ENCODE results near the gene MYCBP2. TPM values are rescaled to one million over a fixed set of nuclear protein-coding genes. Genes with fewer than 3 reads are reported as not detected.

The MYCBP2 gene
- total RNA-seq, result 100 to 1,000 TPM; 179 to 282 (median 181) TPM

- no peaks in the 10 kb centered on the region for H3K36me3 ChIP-seq
- peaks cover 4 to 20% of the 10 kb centered on the region in 2 donors for H3K4me1 ChIP-seq
- TF ChIP-seq CTCF (IDR thresholded peaks at IDR 0.05), result no peak
- TF ChIP-seq POLR2A (IDR thresholded peaks at IDR 0.05), result peak; percentile 96
- peak; percentile 88 to 97 (median 96) for TF ChIP-seq POLR2AphosphoS5 (IDR thresholded peaks at IDR 0.05)
- no peaks in the 10 kb centered on the region for H3K27me3 ChIP-seq
- H3K9me3 ChIP-seq, result no peaks in the 10 kb centered on the region
- H3K27ac ChIP-seq, result peak within 1 kb of the TSS; percentile 90 to 94
- DNase-seq (ENCODE audit: low spot score in 2 of 2), result peak; percentile 97 to 98
- peak within 1 kb of the TSS; percentile 88 to 96 (median 96) for H3K4me3 ChIP-seq
- intact Hi-C loops (cut with DNase I; ENCODE audit: low total_unique reads), result loop anchor here (5.0 kb wide), 1 partner anchor 850 kb away; no protein-coding TSS in a partner anchor
Measured at GRCh38 chr13:77326905-77327604, at the start of gene MYCBP2. Gene MYCBP2 (minus strand): TSS chr13:77327094. CDS start chr13:77326775, 319 bp downstream.

GRCh38 chr13:77375560-77376108 is 48.7 kb upstream of the MYCBP2 start:
- no peaks in the 10 kb centered on the region for H3K36me3 ChIP-seq
- no peaks in the 10 kb centered on the region for H3K27me3 ChIP-seq
- TF ChIP-seq POLR2A (IDR thresholded peaks at IDR 0.05) (no peak), CTCF (IDR thresholded peaks at IDR 0.05) (no peak), POLR2AphosphoS5 (IDR thresholded peaks at IDR 0.05) (no peak)
- H3K27ac ChIP-seq, result no peak overlapping the region
- DNase-seq (ENCODE audit: low spot score in 2 of 2), result no peak
- no peaks in the 10 kb centered on the region for H3K4me1 ChIP-seq
- H3K4me3 ChIP-seq, result no peak overlapping the region
- intact Hi-C loops (cut with DNase I; ENCODE audit: low total_unique reads), result no loop called here
- H3K9me3 ChIP-seq, result no peaks in the 10 kb centered on the region

- TF ChIP-seq POLR2A (IDR thresholded peaks at IDR 0.05), result no peak
- no peak overlapping the region for H3K4me3 ChIP-seq
- DNase-seq (ENCODE audit: low spot score in 2 of 2), result no peak
- no peak overlapping the region for H3K27ac ChIP-seq
- intact Hi-C loops (cut with DNase I; ENCODE audit: low total_unique reads), result no loop called here
- no peaks in the 10 kb centered on the region for H3K4me1 ChIP-seq
- H3K36me3 ChIP-seq, result no peaks in the 10 kb centered on the region
- no peaks in the 10 kb centered on the region for H3K27me3 ChIP-seq
- H3K9me3 ChIP-seq, result no peaks in the 10 kb centered on the region
Measured at GRCh38 chr13:77374786-77375185, 47.9 kb upstream of the MYCBP2 start.

GRCh38 chr13:77374339-77374738 is 47.4 kb upstream of the MYCBP2 start:
- no peak overlapping the region for H3K27ac ChIP-seq
- intact Hi-C loops (cut with DNase I; ENCODE audit: low total_unique reads), result no loop called here
- H3K4me1 ChIP-seq, result no peaks in the 10 kb centered on the region
- H3K36me3 ChIP-seq, result no peaks in the 10 kb centered on the region
- TF ChIP-seq CTCF (IDR thresholded peaks at IDR 0.05) (no peak), POLR2A (IDR thresholded peaks at IDR 0.05) (no peak)
- no peaks in the 10 kb centered on the region for H3K9me3 ChIP-seq
- no peaks in the 10 kb centered on the region for H3K27me3 ChIP-seq
- DNase-seq (ENCODE audit: low spot score in 2 of 2), result no peak
- H3K4me3 ChIP-seq, result no peak overlapping the region

- TF ChIP-seq POLR2AphosphoS5 (IDR thresholded peaks at IDR 0.05) (no peak), POLR2A (IDR thresholded peaks at IDR 0.05) (no peak), CTCF (IDR thresholded peaks at IDR 0.05) (no peak)
- DNase-seq (ENCODE audit: low spot score in 2 of 2), result no peak
- H3K36me3 ChIP-seq, result no peaks in the 10 kb centered on the region
- no peaks in the 10 kb centered on the region for H3K4me1 ChIP-seq
- no peaks in the 10 kb centered on the region for H3K9me3 ChIP-seq
- intact Hi-C loops (cut with DNase I; ENCODE audit: low total_unique reads), result no loop called here
- no peak overlapping the region for H3K4me3 ChIP-seq
- H3K27me3 ChIP-seq, result no peaks in the 10 kb centered on the region
- no peak overlapping the region for H3K27ac ChIP-seq
Measured at GRCh38 chr13:77373502-77373901, 46.6 kb upstream of the MYCBP2 start.
